B cell (primary cell): Measurements from ENCODE around the gene HOXA5. TPM values are rescaled to one million over a fixed set of nuclear protein-coding genes. Genes with fewer than 3 reads are reported as not detected.

Experiments
- ATAC-seq: fragments of 200-7000 bp; cut with Tn5 transposase; one replicate; pipeline ENCODE4 v1.10.0; 2021; ENCODE audit warnings: low read depth, mild to moderate bottlenecking, moderate number of reproducible peaks, moderate library complexity
- CTCF ChIA-PET: fragments of 350-600 bp; sonication (Branson Sonifier 250); formaldehyde crosslinking; loops from one replicate; lab custom pipeline; 2021; ENCODE audit warnings: antibody characterized with exemption, inconsistent platforms; lab: Charles Lee
- POLR2A ChIA-PET: fragments of 350-600 bp; sonication (Branson Sonifier 250); formaldehyde crosslinking; loops from one replicate; lab custom pipeline; 2021; ENCODE audit warnings: antibody characterized with exemption; lab: Charles Lee
- DNase-seq: peaks from one replicate; pipeline ENCODE4 v3.0.0; 2013
- H2AFZ ChIP-seq: 2 replicates; pipeline ENCODE4 v1.6.1; 2012; ENCODE audit warnings: mild to moderate bottlenecking, low read depth, low read length; ENCODE audit not compliant: insufficient read depth, poor library complexity, severe bottlenecking
- H3K27ac ChIP-seq, 2 donors: 1 replicate in 1 of 2; 2 replicates in 1 of 2; pipeline ENCODE4 v1.5.1; 2012 to 2013; ENCODE audit warnings: low read length in 2 of 2, mild to moderate bottlenecking in 2 of 2, moderate library complexity in 1 of 2
- H3K27me3 ChIP-seq, 4 experiments: fragments of 200-600 bp in 1 of 4; sonication (generic) in 1 of 4; replicated peaks in 1 of 4; 1 replicate in 2 of 4; 2 replicates in 2 of 4; pipeline versions ENCODE4 v1.6.1 to v1.7.0; 2013 to 2016; ENCODE audit warnings: low read length in 3 of 4, mild to moderate bottlenecking in 2 of 4, mixed read lengths in 1 of 4, moderate library complexity in 1 of 4; ENCODE audit not compliant: insufficient read depth in 4 of 4, control insufficient read depth in 3 of 4; ENCODE audit errors: control extremely low read depth in 1 of 4
- H3K36me3 ChIP-seq, 2 experiments: replicated peaks in 1 of 2; 1 replicate in 1 of 2; 2 replicates in 1 of 2; pipeline versions ENCODE4 v1.6.1 to v1.7.1; 2013; ENCODE audit warnings: low read length in 1 of 2; ENCODE audit not compliant: insufficient read depth in 2 of 2, control insufficient read depth in 1 of 2; ENCODE audit errors: control extremely low read depth in 1 of 2, extremely low read depth in 1 of 2
- H3K4me1 ChIP-seq, 2 donors: fragments of 200-600 bp in 1 of 2; sonication (generic) in 1 of 2; 1 replicate in 1 of 2; 2 replicates in 1 of 2; pipeline versions ENCODE4 v1.5.1 to v1.6.1; 2013 to 2017; ENCODE audit warnings: low read length in 2 of 2; ENCODE audit not compliant: control insufficient read depth in 2 of 2, insufficient read depth in 2 of 2
- H3K4me2 ChIP-seq: replicated peaks from 2 replicates; pipeline ENCODE3; 2012; ENCODE audit warnings: mild to moderate bottlenecking, low read depth, low read length; ENCODE audit not compliant: poor library complexity, severe bottlenecking
- H3K4me3 ChIP-seq, 5 experiments: fragments of 200-600 bp in 1 of 5; sonication (generic) in 1 of 5; 1 replicate in 3 of 5; 2 replicates in 2 of 5; pipeline versions ENCODE4 v1.5.1 to v1.7.0; 2011 to 2016; ENCODE audit warnings: low read length in 4 of 5, mild to moderate bottlenecking in 4 of 5, low read depth in 2 of 5, control low read depth in 1 of 5, moderate library complexity in 1 of 5; ENCODE audit not compliant: insufficient read depth in 1 of 5; ENCODE audit errors: control extremely low read depth in 1 of 5, extremely low read depth in 1 of 5
- H3K79me2 ChIP-seq: fragments of 200-600 bp; sonication (generic); one replicate; pipeline ENCODE4 v1.6.0; 2016; ENCODE audit warnings: low read length; ENCODE audit not compliant: control insufficient read depth, insufficient read depth
- H3K9ac ChIP-seq: fragments of 200-600 bp; sonication (generic); 2 replicates; pipeline ENCODE4 v1.6.1; 2017; ENCODE audit warnings: mild to moderate bottlenecking, low read length, moderate library complexity
- H3K9me3 ChIP-seq, 3 donors: one replicate each; pipeline versions ENCODE4 v1.6.1 to v1.7.1; 2013; ENCODE audit warnings: low read length in 2 of 3; ENCODE audit not compliant: control insufficient read depth in 2 of 3, insufficient read depth in 1 of 3; ENCODE audit errors: control extremely low read depth in 1 of 3
- H4K20me1 ChIP-seq: 2 replicates; pipeline ENCODE4 v1.6.0; 2012; ENCODE audit warnings: mild to moderate bottlenecking, low read length; ENCODE audit not compliant: insufficient read depth, control insufficient read depth, poor library complexity, severe bottlenecking
- H3K27ac Mint-ChIP-seq: one replicate; pipeline ENCODE4 v1.8.0; 2021; ENCODE audit warnings: mixed read lengths
- H3K27me3 Mint-ChIP-seq: one replicate; pipeline ENCODE4 v1.8.0; 2021; ENCODE audit warnings: mixed read lengths
- H3K4me1 Mint-ChIP-seq: one replicate; pipeline ENCODE4 v1.8.0; 2021; ENCODE audit warnings: mixed read lengths
- H3K4me3 Mint-ChIP-seq: one replicate; pipeline ENCODE4 v1.8.0; 2021; ENCODE audit warnings: mixed read lengths
- H3K9me3 Mint-ChIP-seq: one replicate; pipeline ENCODE4 v1.8.0; 2022; ENCODE audit warnings: mixed read lengths; ENCODE audit not compliant: insufficient read depth
- EZH2 ChIP-seq: IDR thresholded peaks from 2 replicates; pipeline ENCODE4 v1.6.1; 2012; ENCODE audit warnings: borderline replicate concordance, low read depth, mild to moderate bottlenecking, moderate library complexity, low read length; ENCODE audit not compliant: insufficient read depth, poor library complexity, severe bottlenecking
- WGBS: methylation state at CpG from one replicate; pipeline ENCODE4 v1.1.5; 2013; ENCODE audit warnings: missing lambda C conversion rate; ENCODE audit not compliant: insufficient coverage; 5-methylcytosine and 5-hydroxymethylcytosine counted together
- intact Hi-C: fragments of 100-400 bp; cut with micrococcal nuclease; formaldehyde crosslinking; loops from one replicate; pipeline ENCODE4 v1.10.0; 2022
- polyA plus RNA-seq: library from polyadenylated mRNA; depleted of rRNA; stranded (reverse); fragments of >200 nt; gene quantifications from 2 replicates; pipeline ENCODE4 v1.2.3, GENCODE V29; 2012
- total RNA-seq, 2 donors: library from RNA; stranded (reverse); fragments of 120-200 nt in 1 of 2; gene quantifications; 1 replicate in 1 of 2; 2 replicates in 1 of 2; pipeline versions ENCODE4 v1.2.3 to v1.2.4, GENCODE V29; 2013 to 2022
- TF ChIP-seq, protein P1 (sequence below): fragments of 200-600 bp; IDR thresholded peaks from one replicate; pipeline ENCODE4 v1.8.0; 2022; ENCODE audit warnings: antibody characterized with exemption, mild to moderate bottlenecking

Gene HOXA5
- total and polyA plus RNA-seq, 2 donors (not counting 1 experiment from before 2014, with no cell fraction given), result not detected

GRCh38 chr7:27169658-27170425 is 26.4 kb upstream of the HOXA5 start:
- Mint-ChIP-seq H3K4me3 (no peak overlapping the region), H3K27me3 (peaks cover 52% of the 10 kb centered on the region), H3K9me3 (no peaks in the 10 kb centered on the region), H3K4me1 (peaks cover 19% of the 10 kb centered on the region), H3K27ac (peak overlapping the region; percentile 82)
- H3K79me2 ChIP-seq, result no peaks in the 10 kb centered on the region
- peak overlapping the region; percentile 14 for H3K4me2 ChIP-seq
- WGBS, result 3% methylated on average over 35 of the region's 46 CpGs
- no peak for ATAC-seq
- POLR2A ChIA-PET, result no interaction called here
- H4K20me1 ChIP-seq, result peaks cover 12% of the 10 kb centered on the region
- intact Hi-C loops, result loop anchor here (10.0 kb wide), 2 partner anchors 895 to 975 kb away; no protein-coding TSS in a partner anchor
- no peak overlapping the region for H2AFZ ChIP-seq
- H3K36me3 ChIP-seq, result no peaks in the 10 kb centered on the region
- no peak overlapping the region for H3K4me3 ChIP-seq
- H3K9ac ChIP-seq, result no peak overlapping the region
- DNase-seq, result peak; percentile 34
- peaks cover 0 to 96% (median 79%) of the 10 kb centered on the region in 4 experiments for H3K27me3 ChIP-seq
- peak; percentile 69 for TF ChIP-seq EZH2
- TF ChIP-seq, protein P1, sequence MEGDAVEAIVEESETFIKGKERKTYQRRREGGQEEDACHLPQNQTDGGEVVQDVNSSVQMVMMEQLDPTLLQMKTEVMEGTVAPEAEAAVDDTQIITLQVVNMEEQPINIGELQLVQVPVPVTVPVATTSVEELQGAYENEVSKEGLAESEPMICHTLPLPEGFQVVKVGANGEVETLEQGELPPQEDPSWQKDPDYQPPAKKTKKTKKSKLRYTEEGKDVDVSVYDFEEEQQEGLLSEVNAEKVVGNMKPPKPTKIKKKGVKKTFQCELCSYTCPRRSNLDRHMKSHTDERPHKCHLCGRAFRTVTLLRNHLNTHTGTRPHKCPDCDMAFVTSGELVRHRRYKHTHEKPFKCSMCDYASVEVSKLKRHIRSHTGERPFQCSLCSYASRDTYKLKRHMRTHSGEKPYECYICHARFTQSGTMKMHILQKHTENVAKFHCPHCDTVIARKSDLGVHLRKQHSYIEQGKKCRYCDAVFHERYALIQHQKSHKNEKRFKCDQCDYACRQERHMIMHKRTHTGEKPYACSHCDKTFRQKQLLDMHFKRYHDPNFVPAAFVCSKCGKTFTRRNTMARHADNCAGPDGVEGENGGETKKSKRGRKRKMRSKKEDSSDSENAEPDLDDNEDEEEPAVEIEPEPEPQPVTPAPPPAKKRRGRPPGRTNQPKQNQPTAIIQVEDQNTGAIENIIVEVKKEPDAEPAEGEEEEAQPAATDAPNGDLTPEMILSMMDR, result no peak
- peaks cover 54 to 73% of the 10 kb centered on the region in 2 donors for H3K4me1 ChIP-seq
- H3K27ac ChIP-seq, result no peak overlapping the region
- H3K9me3 ChIP-seq, result peaks cover 0 to 84% (median 28%) of the 10 kb centered on the region in 3 donors
- CTCF ChIA-PET, result interaction anchor here (1.0 to 2.8 kb wide), 3 partner anchors 9 to 20 kb away, joined by 3 to 10 read pairs (median 6); no protein-coding TSS in a partner anchor
